Skin epidermis (tissue), 12 donors: ENCODE measurements around the gene SLC24A3.

Source experiments
- H3K27ac ChIP-seq, 21 experiments: fragments of 200-600 bp; sonication (generic) in 11 of 21; one replicate each; pipeline ENCODE4 v1.5.0; 2020; ENCODE audit warnings: mild to moderate bottlenecking in 3 of 21, inconsistent platforms in 2 of 21, moderate library complexity in 2 of 21
- H3K4me3 ChIP-seq, 7 experiments: fragments of 200-600 bp; sonication (generic) in 2 of 7; one replicate each; pipeline ENCODE4 v1.5.0; 2020; ENCODE audit warnings: inconsistent platforms in 2 of 7, mild to moderate bottlenecking in 2 of 7, moderate library complexity in 1 of 7

Gene SLC24A3

GRCh38 chr20:19552221-19553180, 340.1 kb downstream of the SLC24A3 start:
- Histone ChIP-seq H3K27ac (peak overlapping the region in 3 of 21 experiments; percentile 25 to 40 (median 38)), H3K4me3 (no peak overlapping the region)

- H3K27ac ChIP-seq = peak overlapping the region in 1 of 21 experiments; percentile 70
- H3K4me3 ChIP-seq = no peak overlapping the region
Measured at GRCh38 chr20:19554666-19555065, 342.2 kb downstream of the SLC24A3 start.

- Histone ChIP-seq H3K27ac (peak overlapping the region in 3 of 21 experiments; percentile 13 to 70 (median 22)), H3K4me3 (no peak overlapping the region)
Measured at GRCh38 chr20:19555726-19556125, 343.3 kb downstream of the SLC24A3 start.

- Histone ChIP-seq H3K27ac (peak overlapping the region in 2 of 21 experiments; percentile 69 to 70), H3K4me3 (no peak overlapping the region)
Measured at GRCh38 chr20:19557291-19557690, 344.8 kb downstream of the SLC24A3 start.

GRCh38 chr20:19560881-19561480, 348.5 kb downstream of the SLC24A3 start:
- no peak overlapping the region for H3K4me3 ChIP-seq
- no peak overlapping the region for H3K27ac ChIP-seq

- Histone ChIP-seq H3K4me3 (no peak overlapping the region), H3K27ac (no peak overlapping the region)
Measured at GRCh38 chr20:19562426-19562825, 350.0 kb downstream of the SLC24A3 start.

- Histone ChIP-seq H3K4me3 (no peak overlapping the region), H3K27ac (no peak overlapping the region)
Measured at GRCh38 chr20:19564261-19564660, 351.8 kb downstream of the SLC24A3 start.

GRCh38 chr20:19565736-19566135, 353.3 kb downstream of the SLC24A3 start:
- Histone ChIP-seq H3K4me3 (no peak overlapping the region), H3K27ac (no peak overlapping the region)

GRCh38 chr20:19566226-19566945, 353.9 kb downstream of the SLC24A3 start:
- Histone ChIP-seq H3K27ac (no peak overlapping the region), H3K4me3 (no peak overlapping the region)

- Histone ChIP-seq H3K4me3 (no peak overlapping the region), H3K27ac (no peak overlapping the region)
Measured at GRCh38 chr20:19568128-19568527, 355.7 kb downstream of the SLC24A3 start.

- no peak overlapping the region for H3K27ac ChIP-seq
Measured at GRCh38 chr20:19571996-19572395, 359.6 kb downstream of the SLC24A3 start.

GRCh38 chr20:19577692-19578091, 365.2 kb downstream of the SLC24A3 start:
- Histone ChIP-seq H3K27ac (no peak overlapping the region), H3K4me3 (no peak overlapping the region)

More at GRCh38 chr20:19571996-19572395, 359.6 kb downstream of the SLC24A3 start:
- H3K4me3 ChIP-seq = no peak overlapping the region

- no peak overlapping the region for H3K27ac ChIP-seq
Measured at GRCh38 chr20:19582782-19583181, 370.3 kb downstream of the SLC24A3 start.

GRCh38 chr20:19583532-19584175, 371.2 kb downstream of the SLC24A3 start:
- Histone ChIP-seq H3K27ac (no peak overlapping the region), H3K4me3 (no peak overlapping the region)

More at GRCh38 chr20:19582782-19583181, 370.3 kb downstream of the SLC24A3 start:
- H3K4me3 ChIP-seq = no peak overlapping the region

- H3K27ac ChIP-seq = no peak overlapping the region
- H3K4me3 ChIP-seq = no peak overlapping the region
Measured at GRCh38 chr20:19588241-19588640, 375.8 kb downstream of the SLC24A3 start.

GRCh38 chr20:19588732-19589131, 376.3 kb downstream of the SLC24A3 start:
- H3K4me3 ChIP-seq = no peak overlapping the region
- H3K27ac ChIP-seq = no peak overlapping the region

GRCh38 chr20:19589787-19590362, 377.4 kb downstream of the SLC24A3 start:
- Histone ChIP-seq H3K27ac (no peak overlapping the region), H3K4me3 (no peak overlapping the region)

- Histone ChIP-seq H3K27ac (no peak overlapping the region), H3K4me3 (no peak overlapping the region)
Measured at GRCh38 chr20:19590382-19590781, 377.9 kb downstream of the SLC24A3 start.

- H3K4me3 ChIP-seq = no peak overlapping the region
- no peak overlapping the region for H3K27ac ChIP-seq
Measured at GRCh38 chr20:19593762-19594161, 381.3 kb downstream of the SLC24A3 start.
